Erythroblast (primary cell): Measurements from ENCODE around the gene CILP2.
A peak's percentile ranks its signal among the peaks of the same experiment; 100 is the strongest.

ENCODE experiments used
- DNase-seq, 2 experiments: peaks; one replicate each; lab custom pipeline; 2025; lab: John Stamatoyannopoulos, UW
- GATA1 ChIP-seq: IDR thresholded peaks from 2 replicates; pipeline ENCODE4 v1.6.1; 2011; ENCODE audit warnings: low read depth, mild to moderate bottlenecking, control low read depth, low read length, moderate library complexity
- POLR2A ChIP-seq: IDR thresholded peaks from 2 replicates; pipeline ENCODE4 v1.6.1; 2011; ENCODE audit warnings: mild to moderate bottlenecking, low read length

Gene CILP2

GRCh38 chr19:19539698-19540063 is 1.6 kb downstream of the CILP2 start:
- peak in 1 of 2 experiments; percentile 39 for DNase-seq
- TF ChIP-seq GATA1: no peak
- TF ChIP-seq POLR2A: no peak

GRCh38 chr19:19540064-19540714 is 2.1 kb downstream of the CILP2 start:
- peak; percentile 90 to 94 for DNase-seq
- TF ChIP-seq POLR2A (no peak), GATA1 (no peak)

- peak; percentile 71 to 77 for DNase-seq
- TF ChIP-seq GATA1 (no peak), POLR2A (no peak)
Observed at GRCh38 chr19:19540715-19541515, 2.9 kb downstream of the CILP2 start.

GRCh38 chr19:19541616-19542015 is 3.6 kb downstream of the CILP2 start:
- TF ChIP-seq POLR2A: no peak
- no peak for TF ChIP-seq GATA1
- DNase-seq: no peak

GRCh38 chr19:19542507-19542906 is 4.4 kb downstream of the CILP2 start:
- TF ChIP-seq POLR2A (no peak), GATA1 (no peak)
- no peak for DNase-seq

- no peak for DNase-seq
- no peak for TF ChIP-seq GATA1
- no peak for TF ChIP-seq POLR2A
Observed at GRCh38 chr19:19543101-19543500, 5.0 kb downstream of the CILP2 start.

- TF ChIP-seq POLR2A (no peak), GATA1 (no peak)
- DNase-seq: no peak
Observed at GRCh38 chr19:19543640-19544039, 5.6 kb downstream of the CILP2 start.

GRCh38 chr19:19544257-19544953 is 6.3 kb downstream of the CILP2 start:
- no peak for TF ChIP-seq POLR2A
- TF ChIP-seq GATA1: no peak
- DNase-seq: no peak

- DNase-seq: no peak
- TF ChIP-seq GATA1 (no peak), POLR2A (no peak)
Observed at GRCh38 chr19:19544954-19545591, 7.0 kb downstream of the CILP2 start.

- DNase-seq: no peak
- no peak for TF ChIP-seq GATA1
- no peak for TF ChIP-seq POLR2A
Observed at GRCh38 chr19:19545707-19546106, 7.6 kb downstream of the CILP2 start.

- TF ChIP-seq POLR2A: no peak
- no peak for TF ChIP-seq GATA1
- DNase-seq: no peak
Observed at GRCh38 chr19:19546751-19547162, 8.7 kb downstream of the CILP2 start.

GRCh38 chr19:19547674-19548336 is 9.7 kb downstream of the CILP2 start:
- no peak for DNase-seq
- no peak for TF ChIP-seq POLR2A
- TF ChIP-seq GATA1: no peak

GRCh38 chr19:19548915-19549759 is 11.1 kb downstream of the CILP2 start:
- TF ChIP-seq GATA1: no peak
- DNase-seq: no peak
